ENCODE measurements around the gene BNIP3. TPM values are rescaled to one million over a fixed set of nuclear protein-coding genes. Genes with fewer than 3 reads are reported as not detected.
A peak's percentile ranks its signal among the peaks of the same experiment; 100 is the strongest.

Gene BNIP3
- total and polyA plus RNA-seq, 2 of the 13 experiments (the other 11 are each of a cell fraction or from before 2014, with no cell fraction given), result 73.7 to 223 TPM

- TF ChIP-seq, protein P1, sequence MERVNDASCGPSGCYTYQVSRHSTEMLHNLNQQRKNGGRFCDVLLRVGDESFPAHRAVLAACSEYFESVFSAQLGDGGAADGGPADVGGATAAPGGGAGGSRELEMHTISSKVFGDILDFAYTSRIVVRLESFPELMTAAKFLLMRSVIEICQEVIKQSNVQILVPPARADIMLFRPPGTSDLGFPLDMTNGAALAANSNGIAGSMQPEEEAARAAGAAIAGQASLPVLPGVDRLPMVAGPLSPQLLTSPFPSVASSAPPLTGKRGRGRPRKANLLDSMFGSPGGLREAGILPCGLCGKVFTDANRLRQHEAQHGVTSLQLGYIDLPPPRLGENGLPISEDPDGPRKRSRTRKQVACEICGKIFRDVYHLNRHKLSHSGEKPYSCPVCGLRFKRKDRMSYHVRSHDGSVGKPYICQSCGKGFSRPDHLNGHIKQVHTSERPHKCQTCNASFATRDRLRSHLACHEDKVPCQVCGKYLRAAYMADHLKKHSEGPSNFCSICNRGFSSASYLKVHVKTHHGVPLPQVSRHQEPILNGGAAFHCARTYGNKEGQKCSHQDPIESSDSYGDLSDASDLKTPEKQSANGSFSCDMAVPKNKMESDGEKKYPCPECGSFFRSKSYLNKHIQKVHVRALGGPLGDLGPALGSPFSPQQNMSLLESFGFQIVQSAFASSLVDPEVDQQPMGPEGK (CRISPR knock-in tag; IDR thresholded peaks at IDR 0.05), result peak; percentile 18; the same call in 1 of the 2 replicates
- TF ChIP-seq RFXANK (CRISPR knock-in tag; IDR thresholded peaks at IDR 0.05), result no peak
- TF ChIP-seq SRSF4 (IDR thresholded peaks at IDR 0.05; ENCODE audit: low read depth, low read length, poor library complexity, severe bottlenecking), result no peak
- TF ChIP-seq, protein P2, sequence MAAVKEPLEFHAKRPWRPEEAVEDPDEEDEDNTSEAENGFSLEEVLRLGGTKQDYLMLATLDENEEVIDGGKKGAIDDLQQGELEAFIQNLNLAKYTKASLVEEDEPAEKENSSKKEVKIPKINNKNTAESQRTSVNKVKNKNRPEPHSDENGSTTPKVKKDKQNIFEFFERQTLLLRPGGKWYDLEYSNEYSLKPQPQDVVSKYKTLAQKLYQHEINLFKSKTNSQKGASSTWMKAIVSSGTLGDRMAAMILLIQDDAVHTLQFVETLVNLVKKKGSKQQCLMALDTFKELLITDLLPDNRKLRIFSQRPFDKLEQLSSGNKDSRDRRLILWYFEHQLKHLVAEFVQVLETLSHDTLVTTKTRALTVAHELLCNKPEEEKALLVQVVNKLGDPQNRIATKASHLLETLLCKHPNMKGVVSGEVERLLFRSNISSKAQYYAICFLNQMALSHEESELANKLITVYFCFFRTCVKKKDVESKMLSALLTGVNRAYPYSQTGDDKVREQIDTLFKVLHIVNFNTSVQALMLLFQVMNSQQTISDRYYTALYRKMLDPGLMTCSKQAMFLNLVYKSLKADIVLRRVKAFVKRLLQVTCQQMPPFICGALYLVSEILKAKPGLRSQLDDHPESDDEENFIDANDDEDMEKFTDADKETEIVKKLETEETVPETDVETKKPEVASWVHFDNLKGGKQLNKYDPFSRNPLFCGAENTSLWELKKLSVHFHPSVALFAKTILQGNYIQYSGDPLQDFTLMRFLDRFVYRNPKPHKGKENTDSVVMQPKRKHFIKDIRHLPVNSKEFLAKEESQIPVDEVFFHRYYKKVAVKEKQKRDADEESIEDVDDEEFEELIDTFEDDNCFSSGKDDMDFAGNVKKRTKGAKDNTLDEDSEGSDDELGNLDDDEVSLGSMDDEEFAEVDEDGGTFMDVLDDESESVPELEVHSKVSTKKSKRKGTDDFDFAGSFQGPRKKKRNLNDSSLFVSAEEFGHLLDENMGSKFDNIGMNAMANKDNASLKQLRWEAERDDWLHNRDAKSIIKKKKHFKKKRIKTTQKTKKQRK (IDR thresholded peaks at IDR 0.05; ENCODE audit: low read length), result no peak
- TF ChIP-seq SUZ12 (IDR thresholded peaks at IDR 0.05; ENCODE audit: low read depth, low read length), result no peak
- TF ChIP-seq, protein P3, sequence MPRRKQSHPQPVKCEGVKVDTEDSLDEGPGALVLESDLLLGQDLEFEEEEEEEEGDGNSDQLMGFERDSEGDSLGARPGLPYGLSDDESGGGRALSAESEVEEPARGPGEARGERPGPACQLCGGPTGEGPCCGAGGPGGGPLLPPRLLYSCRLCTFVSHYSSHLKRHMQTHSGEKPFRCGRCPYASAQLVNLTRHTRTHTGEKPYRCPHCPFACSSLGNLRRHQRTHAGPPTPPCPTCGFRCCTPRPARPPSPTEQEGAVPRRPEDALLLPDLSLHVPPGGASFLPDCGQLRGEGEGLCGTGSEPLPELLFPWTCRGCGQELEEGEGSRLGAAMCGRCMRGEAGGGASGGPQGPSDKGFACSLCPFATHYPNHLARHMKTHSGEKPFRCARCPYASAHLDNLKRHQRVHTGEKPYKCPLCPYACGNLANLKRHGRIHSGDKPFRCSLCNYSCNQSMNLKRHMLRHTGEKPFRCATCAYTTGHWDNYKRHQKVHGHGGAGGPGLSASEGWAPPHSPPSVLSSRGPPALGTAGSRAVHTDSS (CRISPR knock-in tag; conservative IDR thresholded peaks at IDR 0.05), result no peak
- TF ChIP-seq ZMYM4 (CRISPR knock-in tag; IDR thresholded peaks at IDR 0.05), result no peak
- 0 out of 2 replicates have a peak, but pooled peaks have one; percentile 36 for TF ChIP-seq MTA1 (CRISPR knock-in tag; IDR thresholded peaks at IDR 0.05; ENCODE audit: borderline replicate concordance)
- TF ChIP-seq, protein P4, sequence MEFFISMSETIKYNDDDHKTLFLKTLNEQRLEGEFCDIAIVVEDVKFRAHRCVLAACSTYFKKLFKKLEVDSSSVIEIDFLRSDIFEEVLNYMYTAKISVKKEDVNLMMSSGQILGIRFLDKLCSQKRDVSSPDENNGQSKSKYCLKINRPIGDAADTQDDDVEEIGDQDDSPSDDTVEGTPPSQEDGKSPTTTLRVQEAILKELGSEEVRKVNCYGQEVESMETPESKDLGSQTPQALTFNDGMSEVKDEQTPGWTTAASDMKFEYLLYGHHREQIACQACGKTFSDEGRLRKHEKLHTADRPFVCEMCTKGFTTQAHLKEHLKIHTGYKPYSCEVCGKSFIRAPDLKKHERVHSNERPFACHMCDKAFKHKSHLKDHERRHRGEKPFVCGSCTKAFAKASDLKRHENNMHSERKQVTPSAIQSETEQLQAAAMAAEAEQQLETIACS (CRISPR knock-in tag; IDR thresholded peaks at IDR 0.05), result no peak
- no peak for TF ChIP-seq ZBTB1 (CRISPR knock-in tag; IDR thresholded peaks at IDR 0.05; ENCODE audit: borderline replicate concordance)
- TF ChIP-seq, protein P5, sequence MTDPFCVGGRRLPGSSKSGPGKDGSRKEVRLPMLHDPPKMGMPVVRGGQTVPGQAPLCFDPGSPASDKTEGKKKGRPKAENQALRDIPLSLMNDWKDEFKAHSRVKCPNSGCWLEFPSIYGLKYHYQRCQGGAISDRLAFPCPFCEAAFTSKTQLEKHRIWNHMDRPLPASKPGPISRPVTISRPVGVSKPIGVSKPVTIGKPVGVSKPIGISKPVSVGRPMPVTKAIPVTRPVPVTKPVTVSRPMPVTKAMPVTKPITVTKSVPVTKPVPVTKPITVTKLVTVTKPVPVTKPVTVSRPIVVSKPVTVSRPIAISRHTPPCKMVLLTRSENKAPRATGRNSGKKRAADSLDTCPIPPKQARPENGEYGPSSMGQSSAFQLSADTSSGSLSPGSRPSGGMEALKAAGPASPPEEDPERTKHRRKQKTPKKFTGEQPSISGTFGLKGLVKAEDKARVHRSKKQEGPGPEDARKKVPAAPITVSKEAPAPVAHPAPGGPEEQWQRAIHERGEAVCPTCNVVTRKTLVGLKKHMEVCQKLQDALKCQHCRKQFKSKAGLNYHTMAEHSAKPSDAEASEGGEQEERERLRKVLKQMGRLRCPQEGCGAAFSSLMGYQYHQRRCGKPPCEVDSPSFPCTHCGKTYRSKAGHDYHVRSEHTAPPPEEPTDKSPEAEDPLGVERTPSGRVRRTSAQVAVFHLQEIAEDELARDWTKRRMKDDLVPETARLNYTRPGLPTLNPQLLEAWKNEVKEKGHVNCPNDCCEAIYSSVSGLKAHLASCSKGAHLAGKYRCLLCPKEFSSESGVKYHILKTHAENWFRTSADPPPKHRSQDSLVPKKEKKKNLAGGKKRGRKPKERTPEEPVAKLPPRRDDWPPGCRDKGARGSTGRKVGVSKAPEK (CRISPR knock-in tag; IDR thresholded peaks at IDR 0.05; ENCODE audit: borderline replicate concordance), result no peak
- TF ChIP-seq, protein P6, sequence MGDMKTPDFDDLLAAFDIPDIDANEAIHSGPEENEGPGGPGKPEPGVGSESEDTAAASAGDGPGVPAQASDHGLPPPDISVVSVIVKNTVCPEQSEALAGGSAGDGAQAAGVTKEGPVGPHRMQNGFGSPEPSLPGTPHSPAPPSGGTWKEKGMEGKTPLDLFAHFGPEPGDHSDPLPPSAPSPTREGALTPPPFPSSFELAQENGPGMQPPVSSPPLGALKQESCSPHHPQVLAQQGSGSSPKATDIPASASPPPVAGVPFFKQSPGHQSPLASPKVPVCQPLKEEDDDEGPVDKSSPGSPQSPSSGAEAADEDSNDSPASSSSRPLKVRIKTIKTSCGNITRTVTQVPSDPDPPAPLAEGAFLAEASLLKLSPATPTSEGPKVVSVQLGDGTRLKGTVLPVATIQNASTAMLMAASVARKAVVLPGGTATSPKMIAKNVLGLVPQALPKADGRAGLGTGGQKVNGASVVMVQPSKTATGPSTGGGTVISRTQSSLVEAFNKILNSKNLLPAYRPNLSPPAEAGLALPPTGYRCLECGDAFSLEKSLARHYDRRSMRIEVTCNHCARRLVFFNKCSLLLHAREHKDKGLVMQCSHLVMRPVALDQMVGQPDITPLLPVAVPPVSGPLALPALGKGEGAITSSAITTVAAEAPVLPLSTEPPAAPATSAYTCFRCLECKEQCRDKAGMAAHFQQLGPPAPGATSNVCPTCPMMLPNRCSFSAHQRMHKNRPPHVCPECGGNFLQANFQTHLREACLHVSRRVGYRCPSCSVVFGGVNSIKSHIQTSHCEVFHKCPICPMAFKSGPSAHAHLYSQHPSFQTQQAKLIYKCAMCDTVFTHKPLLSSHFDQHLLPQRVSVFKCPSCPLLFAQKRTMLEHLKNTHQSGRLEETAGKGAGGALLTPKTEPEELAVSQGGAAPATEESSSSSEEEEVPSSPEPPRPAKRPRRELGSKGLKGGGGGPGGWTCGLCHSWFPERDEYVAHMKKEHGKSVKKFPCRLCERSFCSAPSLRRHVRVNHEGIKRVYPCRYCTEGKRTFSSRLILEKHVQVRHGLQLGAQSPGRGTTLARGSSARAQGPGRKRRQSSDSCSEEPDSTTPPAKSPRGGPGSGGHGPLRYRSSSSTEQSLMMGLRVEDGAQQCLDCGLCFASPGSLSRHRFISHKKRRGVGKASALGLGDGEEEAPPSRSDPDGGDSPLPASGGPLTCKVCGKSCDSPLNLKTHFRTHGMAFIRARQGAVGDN (CRISPR knock-in tag; IDR thresholded peaks at IDR 0.05), result peak; percentile 47
Measured at GRCh38 chr10:132003282-132003924, 21.7 kb upstream of the BNIP3 start (continued).

Measured in HepG2 (cell line).